CD4-positive, alpha-beta T cell treated with Interleukin-17A for 1 hour (primary cell): ENCODE results near the gene PNMA1.
"Not testable (repeated sequence)": the region's sequence is repeated elsewhere in the genome, so short reads cannot be mapped to it uniquely, and the experiment has no call there.

Source experiments
- DNase-seq: peaks from one replicate; pipeline ENCODE4 v3.0.0-alpha.2; 2020

PNMA1 gene

GRCh38 chr14:73715707-73716106 lies 1.5 kb upstream of the PNMA1 start:
- no peak for DNase-seq

DNA sequence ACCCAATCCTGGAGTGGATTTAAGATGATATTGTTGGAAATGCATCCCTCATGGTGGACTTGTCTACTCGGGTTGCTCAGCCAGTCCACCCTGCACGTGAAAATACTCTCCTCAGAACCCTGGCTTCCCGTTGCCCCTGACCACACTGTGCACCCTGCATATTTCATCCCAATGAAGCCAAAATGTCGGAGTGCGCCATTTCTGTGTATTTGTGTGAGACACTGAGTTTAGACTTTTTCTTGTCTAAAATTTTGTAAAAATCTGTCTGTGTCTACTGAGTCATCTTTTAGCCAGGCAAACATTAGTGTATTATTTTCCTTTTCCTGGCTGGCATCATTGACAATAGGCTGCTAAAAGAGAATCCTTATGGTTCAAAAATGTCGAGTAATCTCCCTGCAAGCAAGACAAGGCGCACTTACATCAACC lies 485 bp upstream of the PNMA1 start:
- DNase-seq = no peak

DNA sequence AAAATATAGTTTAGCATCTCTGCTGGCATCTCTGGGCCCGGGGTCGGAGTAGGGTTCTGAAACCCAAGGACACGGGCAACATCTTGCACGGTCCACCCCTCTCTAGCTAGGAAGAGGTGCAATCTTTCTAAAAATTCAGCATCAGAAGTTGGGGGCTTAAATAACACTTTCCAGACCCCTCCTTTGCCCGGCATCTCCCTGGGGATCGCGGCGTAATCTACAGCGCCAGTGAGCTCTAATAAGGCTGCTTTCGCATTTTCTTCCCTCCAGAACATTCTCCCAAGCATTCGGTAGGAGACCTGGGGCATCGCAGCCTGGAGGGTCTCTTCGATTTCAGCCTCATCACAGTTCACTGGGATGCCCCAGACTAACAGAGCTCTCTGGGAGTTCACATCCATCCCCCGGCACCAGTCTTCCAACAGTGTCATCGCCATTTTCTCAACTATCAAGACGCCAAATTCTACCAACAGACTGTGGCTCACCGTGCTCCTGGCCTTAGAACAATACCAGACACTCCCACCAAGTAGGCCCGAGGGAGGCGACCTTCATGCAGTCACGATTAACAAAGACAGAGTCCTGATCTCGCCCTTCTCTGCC lies 880 bp downstream of the PNMA1 start:
- DNase-seq = no peak

DNA sequence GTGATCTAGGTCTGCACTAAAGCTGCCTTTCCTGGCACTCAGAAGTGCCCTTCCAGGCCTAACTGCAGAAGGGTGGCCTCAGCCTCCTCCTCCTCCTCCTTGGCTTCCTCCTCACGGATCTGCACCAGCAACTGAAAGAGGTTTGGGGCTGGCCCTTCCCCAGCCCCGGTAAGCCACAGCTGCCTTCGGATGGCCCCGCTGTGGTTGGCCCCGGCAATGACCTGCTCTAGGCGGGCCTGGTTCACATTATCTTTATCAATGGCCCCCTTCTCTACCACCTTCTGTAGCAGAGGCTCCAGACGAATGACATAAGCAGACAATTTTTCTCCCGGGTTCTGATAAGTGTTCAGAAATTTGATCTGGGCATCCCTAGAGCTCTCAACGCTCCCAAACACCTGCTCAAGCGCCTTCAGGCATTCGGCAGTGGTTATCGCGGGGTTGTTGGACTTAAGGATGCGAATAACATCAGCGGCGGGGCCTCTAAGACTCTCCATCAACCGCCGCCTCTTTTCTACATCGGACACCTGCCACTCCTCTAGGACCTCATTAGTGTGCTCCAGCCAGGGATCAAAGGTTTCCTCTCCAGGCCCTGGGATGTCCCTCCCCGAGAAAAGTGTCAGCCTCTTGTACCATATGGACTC lies 1.5 kb downstream of the PNMA1 start:
- peak; percentile 36 for DNase-seq

DNA sequence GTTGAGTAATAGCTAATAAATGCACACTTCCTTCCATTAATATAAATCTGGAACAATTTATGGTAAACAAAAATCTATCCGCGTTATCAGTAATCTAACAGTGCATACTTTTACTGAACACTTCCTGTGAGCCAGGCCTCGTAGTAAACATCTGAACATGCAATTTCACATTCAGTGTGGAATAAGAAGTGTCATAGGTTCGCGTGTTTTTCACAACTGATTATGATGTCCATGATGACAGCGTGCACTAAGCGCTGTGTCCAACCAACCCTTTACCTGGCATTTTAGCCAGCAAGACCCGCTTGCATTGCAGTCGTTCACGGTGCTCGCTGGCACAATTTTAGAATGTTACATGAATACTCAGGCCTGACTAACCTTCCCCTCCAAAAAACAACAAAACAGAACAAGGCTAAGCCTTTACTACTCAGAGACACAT lies 2.1 kb downstream of the PNMA1 start:
- peak; percentile 38 for DNase-seq

DNA sequence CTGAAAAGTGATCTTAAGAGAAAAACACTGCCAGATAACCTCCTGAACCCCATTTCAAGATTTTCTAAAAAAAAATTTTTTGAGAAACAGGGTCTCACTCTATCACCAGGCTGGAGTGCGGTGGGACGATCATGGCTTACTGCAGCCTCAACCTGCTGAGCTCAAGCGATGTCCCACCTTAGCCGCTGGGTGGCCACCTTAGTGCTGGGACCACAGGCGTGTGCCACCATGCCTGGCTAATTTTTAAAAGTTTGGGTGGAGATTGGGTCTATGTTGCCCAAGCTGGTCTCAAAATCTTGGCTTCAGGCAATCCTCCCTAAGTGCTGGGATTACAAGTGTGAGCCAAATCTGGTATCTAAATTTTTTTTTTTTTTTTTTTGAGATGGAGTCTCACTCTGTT lies 3.4 kb downstream of the PNMA1 start:
- no peak for DNase-seq

GRCh38 chr14:73709904-73710469 lies 4.2 kb downstream of the PNMA1 start:
- no peak for DNase-seq

DNA sequence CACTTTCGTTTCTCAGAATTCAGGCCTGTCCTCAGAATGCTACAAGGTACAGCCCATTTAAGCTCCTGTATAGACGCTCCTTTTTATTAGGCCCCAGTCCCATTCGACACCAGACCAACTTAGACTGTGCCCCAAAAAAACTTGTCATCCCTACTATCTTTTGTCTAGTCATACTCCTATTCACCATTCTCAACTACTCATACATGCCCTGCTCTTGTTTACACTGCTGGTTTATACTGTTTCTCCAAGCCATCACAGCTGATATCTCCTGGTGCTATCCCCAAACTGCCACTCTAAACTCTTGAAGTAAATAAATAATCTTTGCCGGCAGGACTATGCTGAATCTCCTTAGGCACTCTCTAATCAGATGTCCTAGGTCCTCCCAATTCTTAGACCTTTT lies 6.1 kb downstream of the PNMA1 start:
- DNase-seq = not testable (repeated sequence)

GRCh38 chr14:73700325-73700724 lies 13.9 kb downstream of the PNMA1 start:
- no peak for DNase-seq

DNA sequence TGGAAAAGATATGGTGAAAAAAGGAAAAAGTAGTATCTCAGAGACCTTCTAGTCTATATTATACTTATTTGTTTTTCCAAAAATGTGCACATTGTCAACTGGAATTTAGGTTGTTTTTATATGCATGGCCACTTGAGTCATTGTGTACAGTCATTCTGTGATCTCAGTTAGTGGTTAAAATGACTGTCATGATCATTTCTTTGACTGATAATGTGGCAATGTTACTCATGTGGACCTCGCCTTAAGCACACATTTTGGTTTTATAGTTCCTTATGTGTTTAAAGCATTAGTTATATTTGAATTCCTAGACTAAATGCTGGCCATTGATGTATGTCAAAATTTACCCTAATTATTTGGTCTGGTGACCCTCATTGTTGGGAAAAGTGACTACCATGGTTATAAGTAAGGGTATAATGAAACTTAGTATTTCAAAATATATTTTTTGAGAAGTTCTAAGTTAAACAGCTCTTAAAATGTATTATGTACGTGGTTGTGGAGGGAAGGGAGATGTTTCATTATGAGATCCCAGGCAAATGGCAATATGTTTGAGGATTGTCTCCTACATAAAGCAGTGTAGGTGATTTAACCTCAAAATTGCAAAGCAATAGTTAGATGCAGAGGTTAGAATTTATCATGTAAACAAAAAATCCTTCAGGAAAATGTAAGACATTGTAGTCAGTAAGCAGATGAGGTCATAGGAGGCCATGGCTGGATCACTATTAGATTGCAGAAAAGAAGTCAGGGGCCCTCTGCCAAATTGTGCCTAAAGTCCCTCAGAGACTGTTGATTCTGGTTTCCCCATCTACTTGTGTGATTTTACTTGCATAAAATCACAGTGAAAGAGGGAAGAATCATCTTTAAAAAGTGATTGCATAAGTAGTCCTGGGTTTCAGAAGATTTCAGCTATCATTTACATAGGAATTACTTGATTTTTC lies 17.5 kb downstream of the PNMA1 start:
- no peak for DNase-seq

- no peak for DNase-seq
Observed at GRCh38 chr14:73695997-73696396, 18.2 kb downstream of the PNMA1 start.

GRCh38 chr14:73695082-73695481 lies 19.1 kb downstream of the PNMA1 start:
- DNase-seq = no peak

GRCh38 chr14:73694083-73694482 lies 20.1 kb downstream of the PNMA1 start:
- no peak for DNase-seq

- DNase-seq = no peak
Observed at GRCh38 chr14:73686901-73687300, 27.3 kb downstream of the PNMA1 start.

DNA sequence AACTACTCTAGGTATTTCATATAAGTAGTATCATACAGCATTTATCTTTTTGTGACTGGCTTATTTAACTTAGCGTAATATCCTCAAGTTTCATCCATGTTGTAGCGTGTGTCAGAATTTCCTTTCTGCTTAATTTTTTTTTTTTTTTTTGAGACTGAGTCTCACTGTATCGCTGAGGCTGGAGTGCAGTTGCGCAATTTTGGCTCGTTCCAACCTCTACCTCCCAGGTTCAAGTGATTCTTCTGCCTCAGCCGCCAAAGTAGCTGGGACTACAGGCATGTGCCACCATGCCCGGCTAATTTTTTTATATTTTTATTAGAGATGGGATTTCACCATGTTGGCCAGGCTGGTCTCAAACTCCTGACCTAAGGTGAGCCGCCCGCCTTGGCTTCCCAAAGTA lies 28.9 kb downstream of the PNMA1 start:
- DNase-seq = no peak

DNA sequence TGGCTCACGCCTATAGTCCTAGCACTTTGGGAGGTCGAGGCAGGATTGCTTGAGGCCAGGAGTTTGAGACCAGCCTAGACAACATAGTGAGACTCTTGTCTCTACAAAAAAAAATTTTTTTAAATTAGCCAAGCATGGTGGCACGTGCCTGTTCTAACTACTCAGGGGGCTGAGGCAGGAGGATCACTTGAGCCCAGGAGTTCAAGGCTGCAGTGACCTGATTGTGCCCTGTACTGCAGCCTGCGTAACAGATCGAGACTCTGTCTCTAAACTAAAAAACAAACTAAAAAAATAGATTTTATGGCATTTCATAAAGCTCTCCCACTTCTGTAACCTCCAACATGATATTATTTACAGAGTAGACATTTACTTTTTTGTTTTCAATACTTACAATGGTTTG lies 29.6 kb downstream of the PNMA1 start:
- DNase-seq = no peak

- no peak for DNase-seq
Observed at GRCh38 chr14:73680821-73681220, 33.4 kb downstream of the PNMA1 start.

GRCh38 chr14:73678698-73679097 lies 35.5 kb downstream of the PNMA1 start:
- no peak for DNase-seq

GRCh38 chr14:73674986-73675385 lies 39.2 kb downstream of the PNMA1 start:
- DNase-seq = no peak

DNA sequence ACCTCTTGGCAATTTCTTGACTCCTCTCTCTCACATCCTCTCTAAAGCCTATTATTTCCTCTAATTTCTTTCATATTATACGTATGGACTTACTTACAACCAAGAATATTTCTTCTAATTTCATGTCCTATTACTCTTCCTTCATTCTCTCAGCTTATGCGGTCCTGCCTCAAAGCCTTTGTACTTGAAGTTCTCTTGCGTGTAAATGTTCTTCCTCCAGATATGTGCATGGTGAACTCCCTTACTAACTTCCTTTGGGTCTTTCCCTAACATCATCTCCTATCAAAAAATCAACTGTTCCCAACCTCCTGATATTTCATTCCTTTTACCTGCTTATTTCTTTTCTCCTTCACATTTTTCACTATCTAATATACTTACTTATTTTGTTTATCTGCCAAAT lies 46.3 kb downstream of the PNMA1 start:
- no peak for DNase-seq

DNA sequence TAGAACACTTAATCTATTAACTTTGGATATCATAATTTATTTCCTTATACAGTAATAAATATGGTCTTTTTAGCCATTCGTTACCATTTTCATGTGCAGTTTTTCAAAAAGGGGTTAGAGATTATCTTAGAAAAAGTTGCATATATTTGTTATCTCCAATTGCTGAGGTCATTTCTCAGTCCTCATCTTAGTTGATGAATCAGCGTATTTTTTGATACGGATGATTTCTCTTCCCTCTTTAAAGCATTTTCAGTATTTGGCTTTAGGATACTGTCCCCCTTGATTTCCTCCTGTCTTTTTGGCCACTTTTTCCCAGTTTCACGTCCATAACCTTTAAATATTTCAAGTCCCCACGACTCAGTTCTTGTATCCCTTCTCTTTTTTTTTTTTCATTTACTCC lies 47.6 kb downstream of the PNMA1 start:
- no peak for DNase-seq

DNA sequence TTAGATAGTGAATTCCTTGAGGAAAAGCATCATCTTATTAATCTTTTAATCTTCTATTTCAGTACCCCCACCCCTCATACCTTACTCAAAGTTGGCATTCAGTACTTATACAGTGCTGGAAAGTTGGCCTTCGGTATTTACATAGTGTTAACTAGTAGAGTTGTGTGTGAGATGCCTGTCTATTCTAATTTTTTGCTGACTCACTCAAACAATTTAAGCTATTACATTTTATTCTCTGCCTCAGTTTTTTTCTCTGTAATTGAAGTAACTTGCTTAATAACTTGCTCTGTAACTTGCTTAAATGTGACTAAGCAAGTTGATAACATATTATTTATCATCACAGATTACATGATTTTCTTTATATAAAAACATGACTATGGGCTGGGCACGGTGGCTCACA lies 49.1 kb downstream of the PNMA1 start:
- no peak for DNase-seq

DNA sequence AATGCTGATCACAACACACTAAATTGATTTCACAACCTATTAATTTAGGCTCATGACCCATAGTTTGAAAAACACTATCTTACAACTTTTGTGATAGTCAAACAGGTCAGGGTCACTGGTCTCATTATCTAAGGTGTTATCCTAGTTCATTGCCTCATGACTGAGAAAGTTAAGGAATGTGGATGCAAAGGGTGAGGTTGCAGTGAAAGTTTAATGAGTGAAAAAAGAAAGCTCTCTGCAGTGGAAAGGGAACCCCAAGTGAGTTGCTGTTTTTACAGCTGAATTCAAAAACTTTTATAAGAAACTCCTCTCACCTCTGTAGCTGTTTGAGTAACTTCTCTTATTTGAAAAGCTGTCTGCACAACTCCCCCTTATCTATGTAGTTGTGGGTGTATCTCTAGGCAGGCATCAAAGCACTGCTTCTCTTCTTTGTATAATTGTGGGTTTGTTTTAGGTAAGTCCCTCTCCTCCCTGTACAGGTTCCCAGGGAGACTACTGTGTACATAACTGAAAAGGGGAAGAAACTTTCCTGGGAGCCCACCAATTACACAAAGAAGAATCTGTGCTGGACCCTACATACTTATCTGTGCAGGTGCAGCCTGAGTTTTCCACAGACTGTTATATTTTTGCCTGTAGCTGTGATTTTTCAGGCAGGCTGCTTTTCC lies 50.5 kb downstream of the PNMA1 start:
- DNase-seq = no peak
